ENCODE results near the gene TATDN2.

GRCh38 chr3:10229576-10229975 is 18.7 kb upstream of the TATDN2 start:
- TF ChIP-seq CTCF (IDR thresholded peaks at IDR 0.05) = no peak
- TF ChIP-seq CHD2 (IDR thresholded peaks at IDR 0.05; ENCODE audit: low read length, partially characterized antibody) = no peak
- TF ChIP-seq ELF1 (IDR thresholded peaks at IDR 0.05) = no peak
- TF ChIP-seq FOXJ3 (CRISPR knock-in tag; IDR thresholded peaks at IDR 0.05) = no peak
- TF ChIP-seq, protein P1, sequence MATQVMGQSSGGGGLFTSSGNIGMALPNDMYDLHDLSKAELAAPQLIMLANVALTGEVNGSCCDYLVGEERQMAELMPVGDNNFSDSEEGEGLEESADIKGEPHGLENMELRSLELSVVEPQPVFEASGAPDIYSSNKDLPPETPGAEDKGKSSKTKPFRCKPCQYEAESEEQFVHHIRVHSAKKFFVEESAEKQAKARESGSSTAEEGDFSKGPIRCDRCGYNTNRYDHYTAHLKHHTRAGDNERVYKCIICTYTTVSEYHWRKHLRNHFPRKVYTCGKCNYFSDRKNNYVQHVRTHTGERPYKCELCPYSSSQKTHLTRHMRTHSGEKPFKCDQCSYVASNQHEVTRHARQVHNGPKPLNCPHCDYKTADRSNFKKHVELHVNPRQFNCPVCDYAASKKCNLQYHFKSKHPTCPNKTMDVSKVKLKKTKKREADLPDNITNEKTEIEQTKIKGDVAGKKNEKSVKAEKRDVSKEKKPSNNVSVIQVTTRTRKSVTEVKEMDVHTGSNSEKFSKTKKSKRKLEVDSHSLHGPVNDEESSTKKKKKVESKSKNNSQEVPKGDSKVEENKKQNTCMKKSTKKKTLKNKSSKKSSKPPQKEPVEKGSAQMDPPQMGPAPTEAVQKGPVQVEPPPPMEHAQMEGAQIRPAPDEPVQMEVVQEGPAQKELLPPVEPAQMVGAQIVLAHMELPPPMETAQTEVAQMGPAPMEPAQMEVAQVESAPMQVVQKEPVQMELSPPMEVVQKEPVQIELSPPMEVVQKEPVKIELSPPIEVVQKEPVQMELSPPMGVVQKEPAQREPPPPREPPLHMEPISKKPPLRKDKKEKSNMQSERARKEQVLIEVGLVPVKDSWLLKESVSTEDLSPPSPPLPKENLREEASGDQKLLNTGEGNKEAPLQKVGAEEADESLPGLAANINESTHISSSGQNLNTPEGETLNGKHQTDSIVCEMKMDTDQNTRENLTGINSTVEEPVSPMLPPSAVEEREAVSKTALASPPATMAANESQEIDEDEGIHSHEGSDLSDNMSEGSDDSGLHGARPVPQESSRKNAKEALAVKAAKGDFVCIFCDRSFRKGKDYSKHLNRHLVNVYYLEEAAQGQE (IDR thresholded peaks at IDR 0.05; ENCODE audit: low read depth, low read length) = no peak
- no peak for TF ChIP-seq JUND (IDR thresholded peaks at IDR 0.05)
- TF ChIP-seq, protein P2, sequence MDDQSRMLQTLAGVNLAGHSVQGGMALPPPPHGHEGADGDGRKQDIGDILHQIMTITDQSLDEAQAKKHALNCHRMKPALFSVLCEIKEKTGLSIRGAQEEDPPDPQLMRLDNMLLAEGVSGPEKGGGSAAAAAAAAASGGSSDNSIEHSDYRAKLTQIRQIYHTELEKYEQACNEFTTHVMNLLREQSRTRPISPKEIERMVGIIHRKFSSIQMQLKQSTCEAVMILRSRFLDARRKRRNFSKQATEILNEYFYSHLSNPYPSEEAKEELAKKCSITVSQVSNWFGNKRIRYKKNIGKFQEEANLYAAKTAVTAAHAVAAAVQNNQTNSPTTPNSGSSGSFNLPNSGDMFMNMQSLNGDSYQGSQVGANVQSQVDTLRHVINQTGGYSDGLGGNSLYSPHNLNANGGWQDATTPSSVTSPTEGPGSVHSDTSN (IDR thresholded peaks at IDR 0.05) = no peak
- TF ChIP-seq, protein P3, sequence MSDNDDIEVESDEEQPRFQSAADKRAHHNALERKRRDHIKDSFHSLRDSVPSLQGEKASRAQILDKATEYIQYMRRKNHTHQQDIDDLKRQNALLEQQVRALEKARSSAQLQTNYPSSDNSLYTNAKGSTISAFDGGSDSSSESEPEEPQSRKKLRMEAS (IDR thresholded peaks at IDR 0.05; ENCODE audit: low read depth) = no peak

All from SK-N-SH (cell line).